Measurements from ENCODE around the gene MKKS. TPM values are rescaled to one million over a fixed set of nuclear protein-coding genes. Genes with fewer than 3 reads are reported as not detected.
A peak's percentile ranks its signal among the peaks of the same experiment; 100 is the strongest.

The MKKS gene
- total RNA-seq, 1 experiment from 2014 or later: 10.6 TPM

DNA sequence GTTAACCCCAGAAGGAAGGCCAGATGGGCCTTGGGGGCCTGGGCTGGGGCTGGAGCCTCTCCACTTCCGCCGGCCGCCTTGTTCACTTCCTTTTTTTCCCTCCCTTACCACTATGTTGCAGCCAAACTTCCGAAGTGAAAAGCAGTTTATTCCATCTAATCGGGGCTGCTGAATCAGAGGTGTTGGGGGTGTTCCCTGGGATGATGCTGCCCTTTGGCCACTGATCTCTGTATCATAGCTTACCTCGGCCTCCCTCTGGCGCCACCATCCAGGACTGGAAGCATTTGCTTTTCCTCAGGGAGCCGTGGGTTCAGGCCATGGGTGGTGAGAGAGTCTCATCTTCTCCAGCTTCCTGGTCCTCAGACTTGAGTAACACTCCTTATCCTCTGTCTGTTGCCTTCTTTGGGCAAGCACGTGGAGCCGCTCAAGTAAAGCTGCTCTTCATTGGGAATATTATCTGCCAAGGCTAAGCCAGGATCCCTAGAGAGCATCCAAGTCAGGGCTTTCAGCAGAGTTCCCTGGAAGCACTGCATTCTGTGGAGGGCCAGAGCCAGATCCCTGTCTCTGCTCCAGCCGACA, 40.7 kb upstream of the MKKS start:
- Mint-ChIP-seq H3K4me3 (0 out of 5 replicates have a peak overlapping the region, but pooled peaks of 1 of the 2 experiments have one; percentile 5), H3K36me3 (ENCODE audit: insufficient read depth in 1 of 3, low read depth in 3 of 3) (peaks cover 0 to 2% (median 0%) of the 10 kb centered on the region in 3 experiments; a peak in 4 of 7 replicates), H3K27me3 (ENCODE audit: low read depth) (no peaks in the 10 kb centered on the region), H3K27ac (peak overlapping the region in 2 of 3 experiments; percentile 91 to 94; a peak in 6 of 7 replicates), H3K4me1 (peaks cover 39 to 48% of the 10 kb centered on the region in 2 experiments), H3K9me3 (no peaks in the 10 kb centered on the region)
- Histone ChIP-seq H3K9me3 (ENCODE audit: control insufficient read depth, low read depth, low read length) (no peaks in the 10 kb centered on the region), H3K4me1 (ENCODE audit: insufficient read depth, low read length) (no peaks in the 10 kb centered on the region), H3K4me2 (ENCODE audit: insufficient read depth, insufficient read length, low read length) (no peak overlapping the region), H4K5ac (ENCODE audit: insufficient read length, low read depth, low read length) (no peak overlapping the region), H3K79me2 (ENCODE audit: insufficient read depth, low read length) (no peaks in the 10 kb centered on the region), H2AK5ac (ENCODE audit: insufficient read length, low read length) (no peak overlapping the region), H3K27ac (ENCODE audit: insufficient read length, low read depth, low read length) (no peak overlapping the region), H3K4ac (ENCODE audit: low read depth, low read length) (no peak overlapping the region), H3K18ac (ENCODE audit: insufficient read length, low read depth, low read length) (no peak overlapping the region), H4K8ac (replicated peaks; ENCODE audit: insufficient read length, low read depth, low read length) (no peak overlapping the region), H2BK15ac (ENCODE audit: low read depth, low read length) (no peak overlapping the region), H3K56ac (ENCODE audit: insufficient read length, low read depth, low read length) (no peak overlapping the region), H4K20me1 (ENCODE audit: control insufficient read depth, insufficient read depth, insufficient read length) (no peaks in the 10 kb centered on the region), H2BK12ac (ENCODE audit: insufficient read length, low read depth, low read length) (no peak overlapping the region), H2AFZ (ENCODE audit: low read length) (no peak overlapping the region), H3K23me2 (ENCODE audit: insufficient read length, low read depth, low read length, poor library complexity, severe bottlenecking) (no peaks in the 10 kb centered on the region), H3K23ac (ENCODE audit: insufficient read length, low read depth, low read length) (no peak overlapping the region), H2BK5ac (ENCODE audit: insufficient read length, low read length) (no peak overlapping the region), H2BK120ac (ENCODE audit: low read depth, low read length, poor library complexity, severe bottlenecking) (no peak overlapping the region), H3K9ac (ENCODE audit: extremely low read depth, insufficient read length, low read length) (no peak overlapping the region), H4K91ac (ENCODE audit: insufficient read length, low read depth, low read length) (no peak overlapping the region), H3K14ac (ENCODE audit: insufficient read depth, low read length) (no peak overlapping the region), H3K79me1 (ENCODE audit: insufficient read depth, low read depth, low read length, poor library complexity, severe bottlenecking) (no peaks in the 10 kb centered on the region), H2BK20ac (ENCODE audit: low read depth, low read length, poor library complexity, severe bottlenecking) (no peak overlapping the region), H3T11ph (ENCODE audit: low read length) (no peak overlapping the region), H3K27me3 (ENCODE audit: insufficient read depth, low read length) (no peaks in the 10 kb centered on the region)
- WGBS (ENCODE audit: extremely low coverage, insufficient read length, low lambda C conversion rate): no CpG with 5 or more reads among the region's 11 CpGs
- DNase-seq: no peak
- TF ChIP-seq, protein P1, sequence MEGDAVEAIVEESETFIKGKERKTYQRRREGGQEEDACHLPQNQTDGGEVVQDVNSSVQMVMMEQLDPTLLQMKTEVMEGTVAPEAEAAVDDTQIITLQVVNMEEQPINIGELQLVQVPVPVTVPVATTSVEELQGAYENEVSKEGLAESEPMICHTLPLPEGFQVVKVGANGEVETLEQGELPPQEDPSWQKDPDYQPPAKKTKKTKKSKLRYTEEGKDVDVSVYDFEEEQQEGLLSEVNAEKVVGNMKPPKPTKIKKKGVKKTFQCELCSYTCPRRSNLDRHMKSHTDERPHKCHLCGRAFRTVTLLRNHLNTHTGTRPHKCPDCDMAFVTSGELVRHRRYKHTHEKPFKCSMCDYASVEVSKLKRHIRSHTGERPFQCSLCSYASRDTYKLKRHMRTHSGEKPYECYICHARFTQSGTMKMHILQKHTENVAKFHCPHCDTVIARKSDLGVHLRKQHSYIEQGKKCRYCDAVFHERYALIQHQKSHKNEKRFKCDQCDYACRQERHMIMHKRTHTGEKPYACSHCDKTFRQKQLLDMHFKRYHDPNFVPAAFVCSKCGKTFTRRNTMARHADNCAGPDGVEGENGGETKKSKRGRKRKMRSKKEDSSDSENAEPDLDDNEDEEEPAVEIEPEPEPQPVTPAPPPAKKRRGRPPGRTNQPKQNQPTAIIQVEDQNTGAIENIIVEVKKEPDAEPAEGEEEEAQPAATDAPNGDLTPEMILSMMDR (conservative IDR thresholded peaks at IDR 0.05): peak; percentile 15; the same call in 2 of the 3 replicates
